Measurements from ENCODE around the gene SPATA19.

DNA sequence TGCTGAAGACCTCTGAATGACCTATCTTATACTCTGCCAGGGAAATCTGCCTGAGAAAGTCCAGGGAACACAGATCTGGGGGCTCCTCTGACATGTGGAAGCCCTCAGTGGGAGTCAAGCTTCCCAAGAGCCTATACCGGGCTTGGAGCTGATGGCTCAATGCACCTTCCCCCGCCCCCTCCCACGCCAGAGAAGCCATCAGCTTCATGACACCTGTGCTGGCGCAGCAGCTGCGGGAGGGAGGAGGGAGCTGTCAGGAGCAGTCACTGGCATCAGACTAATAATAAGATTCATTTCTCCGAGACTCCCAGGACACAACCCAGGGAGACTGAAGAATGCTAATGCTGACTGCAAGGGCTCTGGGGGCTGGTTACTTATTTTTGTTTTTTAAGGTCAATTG is 47.8 kb downstream of the SPATA19 start:
- TF ChIP-seq, protein P1, sequence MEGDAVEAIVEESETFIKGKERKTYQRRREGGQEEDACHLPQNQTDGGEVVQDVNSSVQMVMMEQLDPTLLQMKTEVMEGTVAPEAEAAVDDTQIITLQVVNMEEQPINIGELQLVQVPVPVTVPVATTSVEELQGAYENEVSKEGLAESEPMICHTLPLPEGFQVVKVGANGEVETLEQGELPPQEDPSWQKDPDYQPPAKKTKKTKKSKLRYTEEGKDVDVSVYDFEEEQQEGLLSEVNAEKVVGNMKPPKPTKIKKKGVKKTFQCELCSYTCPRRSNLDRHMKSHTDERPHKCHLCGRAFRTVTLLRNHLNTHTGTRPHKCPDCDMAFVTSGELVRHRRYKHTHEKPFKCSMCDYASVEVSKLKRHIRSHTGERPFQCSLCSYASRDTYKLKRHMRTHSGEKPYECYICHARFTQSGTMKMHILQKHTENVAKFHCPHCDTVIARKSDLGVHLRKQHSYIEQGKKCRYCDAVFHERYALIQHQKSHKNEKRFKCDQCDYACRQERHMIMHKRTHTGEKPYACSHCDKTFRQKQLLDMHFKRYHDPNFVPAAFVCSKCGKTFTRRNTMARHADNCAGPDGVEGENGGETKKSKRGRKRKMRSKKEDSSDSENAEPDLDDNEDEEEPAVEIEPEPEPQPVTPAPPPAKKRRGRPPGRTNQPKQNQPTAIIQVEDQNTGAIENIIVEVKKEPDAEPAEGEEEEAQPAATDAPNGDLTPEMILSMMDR (conservative IDR thresholded peaks at IDR 0.05; ENCODE audit: low read depth, low read length), result no peak
- TF ChIP-seq MAZ (IDR thresholded peaks at IDR 0.05; ENCODE audit: borderline replicate concordance, low read depth, low read length) (no peak), POLR2A (IDR thresholded peaks at IDR 0.05; ENCODE audit: low read depth, low read length) (no peak)
- TF ChIP-seq, protein P2, sequence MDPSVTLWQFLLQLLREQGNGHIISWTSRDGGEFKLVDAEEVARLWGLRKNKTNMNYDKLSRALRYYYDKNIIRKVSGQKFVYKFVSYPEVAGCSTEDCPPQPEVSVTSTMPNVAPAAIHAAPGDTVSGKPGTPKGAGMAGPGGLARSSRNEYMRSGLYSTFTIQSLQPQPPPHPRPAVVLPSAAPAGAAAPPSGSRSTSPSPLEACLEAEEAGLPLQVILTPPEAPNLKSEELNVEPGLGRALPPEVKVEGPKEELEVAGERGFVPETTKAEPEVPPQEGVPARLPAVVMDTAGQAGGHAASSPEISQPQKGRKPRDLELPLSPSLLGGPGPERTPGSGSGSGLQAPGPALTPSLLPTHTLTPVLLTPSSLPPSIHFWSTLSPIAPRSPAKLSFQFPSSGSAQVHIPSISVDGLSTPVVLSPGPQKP (IDR thresholded peaks at IDR 0.05; ENCODE audit: borderline replicate concordance, low read depth, low read length), result no peak
